DND-41 (cell line): ENCODE measurements around the gene NRDE2.

ENCODE experiments used
- ATAC-seq: fragments of 200-7000 bp; cut with Tn5 transposase; 3 replicates; pipeline ENCODE4 v1.9.1; 2021; ENCODE audit warnings: low read depth; ENCODE audit not compliant: insufficient read depth
- DNase-seq: peaks from one replicate; pipeline ENCODE4 v3.0.0-alpha.2; 2020
- H2AFZ ChIP-seq: 2 replicates; pipeline ENCODE4 v1.6.0; 2012; ENCODE audit warnings: low read depth, low read length
- H3K27ac ChIP-seq: 2 replicates; pipeline ENCODE4 v1.5.1; 2012; ENCODE audit warnings: low read length, inconsistent platforms
- H3K27me3 ChIP-seq: fragments of 200-600 bp; sonication (generic); 2 replicates; pipeline ENCODE4 v1.6.0; 2012; ENCODE audit warnings: low read length, mild to moderate bottlenecking, inconsistent platforms; ENCODE audit not compliant: insufficient read depth, poor library complexity
- H3K36me3 ChIP-seq: 2 replicates; pipeline ENCODE4 v1.5.1; 2012; ENCODE audit warnings: low read length, inconsistent platforms; ENCODE audit not compliant: insufficient read depth
- H3K4me1 ChIP-seq: 2 replicates; pipeline ENCODE4 v1.5.1; 2012; ENCODE audit warnings: mild to moderate bottlenecking, low read length; ENCODE audit not compliant: insufficient read depth
- H3K4me2 ChIP-seq: 2 replicates; pipeline ENCODE4 v1.6.0; 2012; ENCODE audit warnings: mild to moderate bottlenecking, moderate library complexity, low read length, inconsistent platforms; ENCODE audit not compliant: insufficient read depth
- H3K4me3 ChIP-seq, 2 experiments: fragments of 200-600 bp in 1 of 2; shearing (Covaris generic) in 1 of 2; 2 replicates each; pipeline ENCODE4 v1.5.1; 2012 to 2016; ENCODE audit warnings: inconsistent platforms in 2 of 2, low read length in 2 of 2, mild to moderate bottlenecking in 2 of 2, low read depth in 1 of 2, moderate library complexity in 1 of 2
- H3K79me2 ChIP-seq: 2 replicates; pipeline ENCODE4 v1.6.0; 2012; ENCODE audit warnings: low read length, inconsistent platforms; ENCODE audit not compliant: insufficient read depth
- H3K9ac ChIP-seq: 2 replicates; pipeline ENCODE4 v1.6.0; 2012; ENCODE audit warnings: low read depth, mild to moderate bottlenecking, inconsistent platforms, low read length, moderate library complexity
- H3K9me3 ChIP-seq: 2 replicates; pipeline ENCODE4 v1.5.1; 2012; ENCODE audit warnings: low read length, moderate library complexity, mild to moderate bottlenecking, inconsistent platforms; ENCODE audit not compliant: insufficient read depth, severe bottlenecking
- H4K20me1 ChIP-seq: 2 replicates; pipeline ENCODE4 v1.6.0; 2012; ENCODE audit warnings: low read length; ENCODE audit not compliant: insufficient read depth
- EZH2 ChIP-seq: IDR thresholded peaks from 3 replicates; pipeline ENCODE4 v1.6.1; 2012; ENCODE audit warnings: borderline replicate concordance, low read depth, mild to moderate bottlenecking, moderate library complexity, low read length, inconsistent platforms; ENCODE audit not compliant: severe bottlenecking
- TF ChIP-seq, protein P1 (sequence below): IDR thresholded peaks from 2 replicates; pipeline ENCODE4 v1.5.1; 2012; ENCODE audit warnings: borderline replicate concordance, low read length, moderate library complexity, mild to moderate bottlenecking; ENCODE audit not compliant: poor library complexity, severe bottlenecking; ENCODE audit errors: extremely low read depth

Gene NRDE2

DNA sequence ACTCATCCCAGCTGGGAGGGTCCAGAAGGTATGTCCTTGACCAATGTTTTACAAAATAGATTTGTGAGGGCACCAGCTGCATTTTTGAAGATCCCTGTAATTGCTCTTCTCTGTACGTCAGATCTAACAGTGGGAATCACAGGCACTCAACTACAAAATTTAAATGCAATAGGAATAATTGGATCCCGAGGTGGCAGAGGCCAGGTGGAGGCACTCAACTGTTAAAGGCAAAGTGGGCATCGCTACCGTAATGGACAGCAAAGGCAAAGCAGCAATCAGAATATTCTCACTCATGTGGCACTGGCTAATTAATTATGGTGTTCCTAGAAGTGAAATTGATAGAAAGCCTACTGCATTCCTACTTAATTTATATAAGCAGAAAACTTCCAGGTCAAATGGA, 103.3 kb downstream of the NRDE2 start:
- no peaks in the 10 kb centered on the region for H3K79me2 ChIP-seq
- no peaks in the 10 kb centered on the region for H3K36me3 ChIP-seq
- no peak overlapping the region for H2AFZ ChIP-seq
- DNase-seq (no peak), ATAC-seq (no peak)
- H3K9ac ChIP-seq: no peak overlapping the region
- no peak overlapping the region for H3K4me2 ChIP-seq
- H3K4me1 ChIP-seq: no peaks in the 10 kb centered on the region
- no peak overlapping the region for H3K4me3 ChIP-seq
- no peaks in the 10 kb centered on the region for H4K20me1 ChIP-seq
- H3K9me3 ChIP-seq: no peaks in the 10 kb centered on the region
- H3K27ac ChIP-seq: no peak overlapping the region
- TF ChIP-seq EZH2: no peak
- TF ChIP-seq, protein P1, sequence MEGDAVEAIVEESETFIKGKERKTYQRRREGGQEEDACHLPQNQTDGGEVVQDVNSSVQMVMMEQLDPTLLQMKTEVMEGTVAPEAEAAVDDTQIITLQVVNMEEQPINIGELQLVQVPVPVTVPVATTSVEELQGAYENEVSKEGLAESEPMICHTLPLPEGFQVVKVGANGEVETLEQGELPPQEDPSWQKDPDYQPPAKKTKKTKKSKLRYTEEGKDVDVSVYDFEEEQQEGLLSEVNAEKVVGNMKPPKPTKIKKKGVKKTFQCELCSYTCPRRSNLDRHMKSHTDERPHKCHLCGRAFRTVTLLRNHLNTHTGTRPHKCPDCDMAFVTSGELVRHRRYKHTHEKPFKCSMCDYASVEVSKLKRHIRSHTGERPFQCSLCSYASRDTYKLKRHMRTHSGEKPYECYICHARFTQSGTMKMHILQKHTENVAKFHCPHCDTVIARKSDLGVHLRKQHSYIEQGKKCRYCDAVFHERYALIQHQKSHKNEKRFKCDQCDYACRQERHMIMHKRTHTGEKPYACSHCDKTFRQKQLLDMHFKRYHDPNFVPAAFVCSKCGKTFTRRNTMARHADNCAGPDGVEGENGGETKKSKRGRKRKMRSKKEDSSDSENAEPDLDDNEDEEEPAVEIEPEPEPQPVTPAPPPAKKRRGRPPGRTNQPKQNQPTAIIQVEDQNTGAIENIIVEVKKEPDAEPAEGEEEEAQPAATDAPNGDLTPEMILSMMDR: no peak
- H3K27me3 ChIP-seq: no peaks in the 10 kb centered on the region
